ENCODE results near the gene ASPG. TPM values are rescaled to one million over a fixed set of nuclear protein-coding genes. Genes with fewer than 3 reads are reported as not detected.

Gene ASPG
- total and polyA plus RNA-seq, 2 of the 13 experiments (the other 11 are each of a cell fraction or from before 2014, with no cell fraction given) = not detected

GRCh38 chr14:104148433-104149277 lies 63.2 kb downstream of the ASPG start (continued):
- TF ChIP-seq, protein P1, sequence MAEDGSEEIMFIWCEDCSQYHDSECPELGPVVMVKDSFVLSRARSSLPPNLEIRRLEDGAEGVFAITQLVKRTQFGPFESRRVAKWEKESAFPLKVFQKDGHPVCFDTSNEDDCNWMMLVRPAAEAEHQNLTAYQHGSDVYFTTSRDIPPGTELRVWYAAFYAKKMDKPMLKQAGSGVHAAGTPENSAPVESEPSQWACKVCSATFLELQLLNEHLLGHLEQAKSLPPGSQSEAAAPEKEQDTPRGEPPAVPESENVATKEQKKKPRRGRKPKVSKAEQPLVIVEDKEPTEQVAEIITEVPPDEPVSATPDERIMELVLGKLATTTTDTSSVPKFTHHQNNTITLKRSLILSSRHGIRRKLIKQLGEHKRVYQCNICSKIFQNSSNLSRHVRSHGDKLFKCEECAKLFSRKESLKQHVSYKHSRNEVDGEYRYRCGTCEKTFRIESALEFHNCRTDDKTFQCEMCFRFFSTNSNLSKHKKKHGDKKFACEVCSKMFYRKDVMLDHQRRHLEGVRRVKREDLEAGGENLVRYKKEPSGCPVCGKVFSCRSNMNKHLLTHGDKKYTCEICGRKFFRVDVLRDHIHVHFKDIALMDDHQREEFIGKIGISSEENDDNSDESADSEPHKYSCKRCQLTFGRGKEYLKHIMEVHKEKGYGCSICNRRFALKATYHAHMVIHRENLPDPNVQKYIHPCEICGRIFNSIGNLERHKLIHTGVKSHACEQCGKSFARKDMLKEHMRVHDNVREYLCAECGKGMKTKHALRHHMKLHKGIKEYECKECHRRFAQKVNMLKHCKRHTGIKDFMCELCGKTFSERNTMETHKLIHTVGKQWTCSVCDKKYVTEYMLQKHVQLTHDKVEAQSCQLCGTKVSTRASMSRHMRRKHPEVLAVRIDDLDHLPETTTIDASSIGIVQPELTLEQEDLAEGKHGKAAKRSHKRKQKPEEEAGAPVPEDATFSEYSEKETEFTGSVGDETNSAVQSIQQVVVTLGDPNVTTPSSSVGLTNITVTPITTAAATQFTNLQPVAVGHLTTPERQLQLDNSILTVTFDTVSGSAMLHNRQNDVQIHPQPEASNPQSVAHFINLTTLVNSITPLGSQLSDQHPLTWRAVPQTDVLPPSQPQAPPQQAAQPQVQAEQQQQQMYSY (CRISPR knock-in tag; IDR thresholded peaks at IDR 0.05) = no peak
- TF ChIP-seq GABPA (IDR thresholded peaks at IDR 0.05; ENCODE audit: low read depth, low read length) (no peak), GABPA (CRISPR knock-in tag; IDR thresholded peaks at IDR 0.05; ENCODE audit: low read depth) (no peak), BRD4 (CRISPR knock-in tag; IDR thresholded peaks at IDR 0.05) (no peak), CC2D1A (CRISPR knock-in tag; IDR thresholded peaks at IDR 0.05) (no peak), MTA3 (CRISPR knock-in tag; IDR thresholded peaks at IDR 0.05) (no peak), ZNF549 (CRISPR knock-in tag; IDR thresholded peaks at IDR 0.05) (no peak), ZNF33A (CRISPR knock-in tag; IDR thresholded peaks at IDR 0.05; ENCODE audit: borderline replicate concordance) (no peak)
- TF ChIP-seq, protein P2, sequence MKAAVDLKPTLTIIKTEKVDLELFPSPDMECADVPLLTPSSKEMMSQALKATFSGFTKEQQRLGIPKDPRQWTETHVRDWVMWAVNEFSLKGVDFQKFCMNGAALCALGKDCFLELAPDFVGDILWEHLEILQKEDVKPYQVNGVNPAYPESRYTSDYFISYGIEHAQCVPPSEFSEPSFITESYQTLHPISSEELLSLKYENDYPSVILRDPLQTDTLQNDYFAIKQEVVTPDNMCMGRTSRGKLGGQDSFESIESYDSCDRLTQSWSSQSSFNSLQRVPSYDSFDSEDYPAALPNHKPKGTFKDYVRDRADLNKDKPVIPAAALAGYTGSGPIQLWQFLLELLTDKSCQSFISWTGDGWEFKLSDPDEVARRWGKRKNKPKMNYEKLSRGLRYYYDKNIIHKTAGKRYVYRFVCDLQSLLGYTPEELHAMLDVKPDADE (CRISPR knock-in tag; IDR thresholded peaks at IDR 0.05) = no peak

All from HepG2 (cell line).